Panc1 (cell line): ENCODE results near the gene PLEKHN1.

Experiments
- CTCF ChIP-seq: fragments of 450-650 bp; IDR thresholded peaks from 2 replicates; pipeline ENCODE4 v1.5.1; 2017; ENCODE audit warnings: mild to moderate bottlenecking
- POLR2AphosphoS5 ChIP-seq: IDR thresholded peaks from 2 replicates; pipeline ENCODE4 v1.6.1; 2012; ENCODE audit warnings: mild to moderate bottlenecking, low read depth, low read length, moderate library complexity
- REST ChIP-seq, 2 experiments: IDR thresholded peaks; 2 replicates each; pipeline ENCODE4 v1.6.1; 2011 to 2012; ENCODE audit warnings: low read depth in 2 of 2, control low read depth in 1 of 2, low read length in 1 of 2, mild to moderate bottlenecking in 1 of 2, moderate library complexity in 1 of 2; ENCODE audit not compliant: insufficient read depth in 1 of 2
- SIN3A ChIP-seq: IDR thresholded peaks from 2 replicates; pipeline ENCODE4 v1.6.1; 2012; ENCODE audit warnings: low read depth, mild to moderate bottlenecking, low read length, moderate library complexity, borderline replicate concordance; ENCODE audit not compliant: insufficient read depth
- TCF7L2 ChIP-seq: IDR thresholded peaks from 2 replicates; pipeline ENCODE4 v1.6.1; 2011; ENCODE audit warnings: mild to moderate bottlenecking, low read depth, low read length, inconsistent platforms

- TF ChIP-seq CTCF (no peak), REST (IDR thresholded peaks at IDR 0.05; ENCODE audit: insufficient read depth in 1 of 2, low read depth in 2 of 2, low read length in 1 of 2) (no peak), POLR2AphosphoS5 (no peak), TCF7L2 (no peak), SIN3A (no peak)
Observed at GRCh38 chr1:954927-955326, 11.4 kb upstream of the PLEKHN1 start.
